Erythroblast (primary cell): ENCODE data around the gene CEACAM21.

Experiments used
- DNase-seq, 2 experiments: peaks; one replicate each; lab custom pipeline; 2025; lab: John Stamatoyannopoulos, UW
- GATA1 ChIP-seq: IDR thresholded peaks from 2 replicates; pipeline ENCODE4 v1.6.1; 2011; ENCODE audit warnings: low read depth, mild to moderate bottlenecking, control low read depth, low read length, moderate library complexity
- POLR2A ChIP-seq: IDR thresholded peaks from 2 replicates; pipeline ENCODE4 v1.6.1; 2011; ENCODE audit warnings: mild to moderate bottlenecking, low read length

The CEACAM21 gene

DNA sequence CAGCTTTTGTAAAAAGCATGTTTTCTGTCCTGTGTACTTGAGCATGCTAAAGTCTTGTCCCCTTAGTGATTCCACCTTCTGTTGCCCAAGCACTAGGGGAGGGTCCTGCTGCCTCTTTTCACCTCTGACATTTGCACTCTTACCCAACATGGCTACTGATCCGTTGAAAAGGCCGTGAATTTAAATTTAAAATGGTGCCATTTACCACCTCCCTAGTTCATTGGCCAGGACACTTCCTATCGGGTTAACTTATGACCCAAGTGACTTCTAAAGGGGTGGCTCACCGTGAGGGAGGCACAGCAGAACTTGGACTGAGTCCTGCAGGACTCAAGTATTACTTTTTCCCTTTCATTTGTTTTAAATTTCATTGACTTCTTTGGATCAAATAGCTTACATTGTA is 33.3 kb upstream of the CEACAM21 start:
- TF ChIP-seq POLR2A (no peak), GATA1 (no peak)
- no peak for DNase-seq

DNA sequence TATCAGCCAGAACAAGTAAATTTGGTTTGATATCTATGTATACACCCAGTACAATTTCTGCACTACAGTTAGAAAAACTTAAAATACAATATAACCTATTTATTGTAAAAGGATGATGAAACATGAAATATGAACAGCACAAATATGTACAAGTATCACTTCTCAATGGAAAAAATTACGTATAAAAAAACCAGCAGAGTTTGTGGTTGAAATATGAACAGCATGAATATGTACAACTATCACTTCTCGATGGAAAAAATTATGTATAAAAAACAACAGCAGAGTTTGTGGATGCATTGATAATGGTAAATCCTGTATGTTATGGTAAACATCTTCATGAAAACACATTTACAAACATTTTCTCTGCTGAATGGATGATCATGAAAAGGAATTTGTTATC is 32.4 kb upstream of the CEACAM21 start:
- TF ChIP-seq GATA1: no peak
- no peak for TF ChIP-seq POLR2A
- no peak for DNase-seq

DNA sequence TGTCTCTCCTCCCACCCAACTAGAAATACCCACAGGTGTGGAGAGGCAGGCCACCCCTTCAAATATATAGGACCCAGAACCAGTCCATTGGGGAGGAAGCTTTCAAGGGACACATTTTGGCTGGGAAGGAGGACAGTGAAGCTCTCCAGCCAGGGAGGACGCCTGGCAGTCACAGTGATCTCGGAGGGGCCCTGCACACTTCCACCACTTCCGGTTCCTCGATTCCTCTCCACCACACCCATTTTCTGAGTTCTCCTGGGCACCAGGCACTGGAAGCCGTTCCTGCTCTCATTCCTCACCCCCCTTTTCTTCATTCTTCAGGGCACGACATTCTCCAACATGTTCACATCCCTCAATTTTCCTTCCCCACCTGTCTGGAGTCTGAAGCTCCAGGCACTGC is 30.4 kb upstream of the CEACAM21 start:
- TF ChIP-seq GATA1 (no peak), POLR2A (no peak)

DNA sequence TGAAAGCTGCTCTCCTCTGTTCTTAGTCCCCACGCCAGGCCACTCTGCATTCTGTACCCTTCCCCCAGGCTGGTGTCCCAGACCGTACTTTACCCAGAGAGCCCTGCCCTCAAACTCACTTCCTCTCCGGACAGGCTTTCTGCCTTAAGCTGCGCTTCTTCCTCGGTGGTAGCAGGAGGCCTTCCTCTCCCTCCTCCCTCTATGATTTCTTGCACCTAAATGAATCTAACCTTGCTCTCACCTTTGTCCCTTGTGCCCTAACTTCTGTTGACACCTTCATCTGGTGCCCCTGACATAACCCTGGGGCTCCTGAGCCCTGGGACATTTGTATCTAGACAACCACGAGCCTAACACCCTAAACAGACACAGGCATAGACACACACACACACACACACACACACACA is 29.6 kb upstream of the CEACAM21 start:
- no peak for DNase-seq
- TF ChIP-seq GATA1 (no peak), POLR2A (no peak)

More for the DNA sequence above, 30.4 kb upstream of the CEACAM21 start:
- DNase-seq: no peak

DNA sequence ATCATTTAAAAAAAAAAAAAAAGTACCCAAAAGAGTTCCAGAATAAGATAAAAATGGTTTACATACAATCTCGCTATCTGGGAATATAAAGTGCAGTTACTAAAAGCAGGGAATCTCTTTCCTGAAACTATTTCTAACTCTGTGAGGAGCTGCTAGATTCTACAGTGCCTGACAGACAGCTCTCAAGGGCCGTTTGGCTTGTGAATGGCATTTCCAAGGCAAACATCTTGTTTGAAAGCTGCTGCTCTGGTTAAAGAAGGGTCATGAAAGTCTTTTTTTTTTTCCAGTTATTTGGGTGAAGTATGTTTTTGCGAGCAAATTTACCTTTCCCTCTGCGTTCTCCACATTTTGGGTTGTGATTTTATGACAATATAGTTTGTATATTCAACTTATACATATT is 29.0 kb upstream of the CEACAM21 start:
- no peak for DNase-seq
- TF ChIP-seq GATA1 (no peak), POLR2A (no peak)

DNA sequence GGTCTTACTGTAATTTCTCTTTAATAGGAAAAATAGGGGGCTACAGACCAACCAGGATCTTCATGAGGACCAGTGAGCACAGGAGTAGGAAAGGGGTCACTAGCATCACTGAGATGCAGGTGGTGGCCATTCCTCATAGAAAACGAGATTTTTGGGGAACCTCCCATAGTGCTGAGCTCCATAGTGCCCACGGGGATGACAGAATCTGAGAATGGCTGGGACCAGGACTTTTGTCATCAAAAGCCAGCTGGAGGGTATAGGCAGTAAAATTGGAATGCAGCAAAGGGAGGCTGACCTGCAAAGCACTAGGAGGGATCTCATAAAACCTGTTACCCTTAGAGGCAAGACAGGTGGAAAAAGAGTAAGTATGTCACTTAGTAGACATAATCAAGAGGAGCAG is 28.4 kb upstream of the CEACAM21 start:
- TF ChIP-seq POLR2A (no peak), GATA1 (no peak)
- DNase-seq: no peak

DNA sequence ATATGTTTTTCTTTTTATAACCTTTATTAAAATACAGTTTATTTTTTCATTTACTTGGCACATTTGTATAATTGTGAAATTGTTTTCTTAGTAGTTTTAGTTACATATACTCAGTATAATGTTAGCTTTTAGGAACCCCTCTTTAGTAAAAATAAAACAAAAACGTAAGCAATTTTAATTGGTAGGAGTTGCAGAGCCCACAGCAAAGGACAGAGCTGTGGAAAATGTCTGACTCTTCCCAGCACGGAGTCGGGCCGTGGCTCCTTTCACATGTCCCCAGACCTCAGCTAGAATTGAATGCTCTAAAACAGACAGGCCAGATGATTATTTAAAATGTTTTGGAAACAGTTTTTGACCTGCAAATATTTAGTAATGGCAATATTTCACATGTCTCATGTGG is 27.9 kb upstream of the CEACAM21 start:
- no peak for DNase-seq
- TF ChIP-seq GATA1: no peak
- no peak for TF ChIP-seq POLR2A

DNA sequence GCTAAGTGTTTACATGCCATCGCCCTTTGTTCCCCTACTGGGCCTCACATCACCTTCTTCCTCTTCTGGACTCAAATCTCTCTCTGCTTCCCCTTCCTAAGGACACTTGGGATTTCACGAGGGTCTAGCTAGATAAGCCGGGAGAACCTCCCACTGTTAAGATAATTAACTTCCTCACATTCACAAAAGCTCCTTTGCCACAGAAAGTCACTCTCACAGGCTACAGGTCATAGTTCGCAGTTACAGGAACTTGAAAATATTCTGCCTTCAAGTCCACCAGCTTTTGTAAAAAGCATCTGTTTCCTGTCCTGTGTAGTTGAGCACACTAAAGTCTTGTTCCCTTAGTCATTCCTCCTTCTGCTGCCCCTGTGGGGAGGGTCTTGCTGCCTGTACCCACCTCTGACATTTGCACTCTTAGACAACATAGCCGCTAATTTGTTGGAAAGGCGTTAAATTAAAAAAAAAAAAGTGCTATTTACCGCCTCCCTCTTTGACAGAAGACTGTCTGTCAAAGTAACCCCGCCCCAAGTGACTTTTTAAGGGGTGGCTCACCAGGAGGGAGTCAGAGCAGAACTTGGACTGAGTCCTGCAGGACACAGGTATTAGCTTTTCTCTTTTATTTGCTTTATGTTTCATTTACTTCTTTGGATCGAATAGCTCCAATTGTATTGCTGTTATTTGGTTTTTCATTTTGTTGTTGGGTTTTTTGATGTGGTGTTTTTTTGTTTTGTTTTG is 26.8 kb upstream of the CEACAM21 start:
- TF ChIP-seq GATA1: no peak
- TF ChIP-seq POLR2A: no peak
- no peak for DNase-seq

DNA sequence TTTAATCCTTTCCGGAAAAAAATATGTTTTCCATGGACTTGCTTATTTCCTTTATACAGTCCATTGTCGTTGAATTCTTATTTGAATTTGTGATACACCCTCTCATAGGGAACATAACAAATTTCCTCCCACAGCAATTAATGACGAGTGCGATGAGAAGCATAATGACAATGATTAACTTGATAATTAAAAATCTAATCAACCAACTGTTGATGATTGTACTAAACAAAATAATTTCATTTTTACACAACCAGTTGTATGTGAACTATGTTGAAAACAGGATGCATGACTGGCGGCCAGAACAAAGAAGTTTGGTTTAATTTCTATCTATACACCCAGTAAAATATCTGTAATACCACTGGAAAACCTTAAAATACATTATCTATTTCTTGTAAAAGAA is 26.1 kb upstream of the CEACAM21 start:
- DNase-seq: no peak
- TF ChIP-seq GATA1: no peak
- TF ChIP-seq POLR2A: no peak

DNA sequence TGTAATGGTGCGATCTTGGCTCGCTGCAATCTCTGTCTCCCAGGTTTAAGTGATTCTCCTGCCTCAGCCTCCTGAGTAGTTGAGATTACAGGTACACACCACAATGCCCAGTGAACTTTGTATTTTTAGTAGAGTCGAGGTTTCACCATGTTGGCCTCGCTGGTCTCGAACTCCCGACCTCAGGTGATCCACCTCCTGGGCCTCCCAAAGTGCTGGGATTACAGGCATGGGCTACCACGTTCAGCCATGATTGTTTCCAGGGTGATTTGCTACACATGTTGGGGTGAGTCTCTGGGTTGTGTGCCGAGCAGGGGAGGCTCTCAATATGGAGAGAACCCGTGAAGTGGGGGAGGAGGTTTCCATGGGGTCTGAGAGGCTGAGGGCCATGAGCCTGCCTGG is 24.8 kb upstream of the CEACAM21 start:
- TF ChIP-seq GATA1 (no peak), POLR2A (no peak)

DNA sequence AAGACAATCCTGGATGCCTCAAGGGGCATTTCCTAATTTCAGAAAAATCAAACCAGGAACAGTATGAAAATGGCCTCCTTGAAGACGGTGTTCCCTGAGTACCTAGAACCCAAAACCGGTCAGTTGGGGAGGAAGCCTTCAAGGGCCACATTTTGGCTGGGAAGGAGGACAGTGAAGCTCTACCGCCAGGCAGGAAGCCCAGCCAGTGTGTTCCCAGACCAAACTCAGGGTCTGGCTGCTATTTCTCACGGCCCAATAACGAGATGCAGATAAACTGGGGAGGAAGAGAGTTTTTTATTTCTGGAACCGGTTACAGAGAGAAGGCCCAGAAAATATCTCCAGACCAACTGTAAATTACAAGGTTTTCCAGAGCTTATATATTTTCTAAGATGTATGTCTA is 24.3 kb upstream of the CEACAM21 start:
- DNase-seq: no peak
- no peak for TF ChIP-seq GATA1
- TF ChIP-seq POLR2A: no peak

More for the DNA sequence above, 24.8 kb upstream of the CEACAM21 start:
- no peak for DNase-seq

DNA sequence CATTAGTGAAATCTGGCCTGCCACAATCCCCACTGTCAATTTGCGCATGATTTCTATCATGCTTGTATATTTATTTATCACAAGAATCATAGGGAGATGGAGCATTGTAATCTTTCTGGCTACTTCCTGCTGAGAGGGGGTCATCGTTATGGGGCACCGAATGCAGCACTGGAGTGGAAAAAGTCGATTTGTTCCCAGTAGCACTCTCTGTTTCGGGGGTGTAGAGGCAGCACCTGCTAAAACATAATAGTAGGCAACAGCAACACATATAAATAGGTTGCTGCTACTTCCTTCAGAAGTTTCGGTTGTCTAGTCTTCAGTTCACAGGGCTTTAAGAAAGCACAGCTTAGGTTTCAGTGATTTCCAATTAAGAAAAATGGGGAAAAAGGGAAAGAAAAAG is 23.4 kb upstream of the CEACAM21 start:
- no peak for DNase-seq
- TF ChIP-seq POLR2A: no peak
- TF ChIP-seq GATA1: no peak

DNA sequence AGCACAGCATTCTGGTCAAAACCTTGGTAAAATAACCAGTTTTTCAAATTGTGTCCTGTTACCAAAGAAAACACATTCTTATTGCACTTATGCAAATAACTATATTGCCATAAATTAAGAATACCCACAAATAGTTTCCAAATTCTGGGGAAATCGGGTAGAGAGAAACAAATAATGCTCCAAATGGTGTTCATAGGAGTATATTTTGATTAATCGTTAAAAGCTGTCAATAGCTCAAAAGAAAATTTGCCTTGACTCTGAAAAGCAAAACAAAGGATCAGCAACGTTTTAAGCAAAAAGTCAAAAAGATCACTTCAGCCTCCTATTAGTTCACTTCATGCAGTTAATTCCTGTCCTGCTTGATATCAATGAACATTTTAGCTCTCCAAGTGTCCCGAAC is 22.2 kb upstream of the CEACAM21 start:
- TF ChIP-seq GATA1 (no peak), POLR2A (no peak)

DNA sequence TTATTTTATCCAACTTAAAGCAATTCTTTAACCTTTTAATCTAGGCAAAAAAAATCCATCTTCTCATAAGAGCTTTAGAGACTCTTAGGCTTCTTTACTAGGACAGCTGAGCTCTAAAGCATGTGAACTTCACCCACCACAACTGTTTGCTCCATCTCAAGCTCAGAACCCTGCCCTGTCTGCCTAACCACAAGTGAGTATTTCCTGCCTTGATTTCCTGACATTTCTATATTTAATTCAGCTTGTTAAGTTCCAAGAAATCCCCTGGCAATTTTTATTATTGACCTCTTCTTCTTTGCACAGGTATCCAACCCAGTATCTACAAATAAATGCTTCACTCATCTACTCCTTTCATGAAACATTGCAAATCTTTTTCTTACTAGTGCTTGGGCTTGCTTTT is 21.1 kb upstream of the CEACAM21 start:
- DNase-seq: no peak
- TF ChIP-seq GATA1 (no peak), POLR2A (no peak)

More for the DNA sequence above, 22.2 kb upstream of the CEACAM21 start:
- DNase-seq: no peak

DNA sequence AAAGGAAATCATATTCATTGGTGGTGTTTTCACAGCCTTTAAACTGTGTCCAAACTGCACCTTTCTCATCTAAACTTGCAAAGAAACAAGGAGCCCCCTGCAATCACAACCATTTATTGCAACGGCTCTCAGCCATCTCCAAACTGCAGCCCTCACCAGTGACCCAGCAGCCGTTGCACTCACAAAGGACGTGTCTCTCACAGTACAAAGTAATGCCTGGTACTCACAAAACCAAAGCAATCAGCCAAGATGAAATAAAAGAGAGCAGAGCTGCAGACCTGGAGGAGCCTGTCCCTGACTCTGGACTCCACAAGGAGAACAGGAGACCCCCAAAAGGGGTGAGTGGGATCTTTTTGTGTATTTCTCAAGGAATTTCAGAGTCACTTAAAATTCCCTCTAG is 20.2 kb upstream of the CEACAM21 start:
- TF ChIP-seq POLR2A (no peak), GATA1 (no peak)
- DNase-seq: no peak
